Liver (tissue), 3 donors: ENCODE measurements around the gene BHLHE23.

ENCODE experiments used
- ATF3 ChIP-seq: IDR thresholded peaks from 2 replicates; pipeline ENCODE4 v1.6.1; 2016; ENCODE audit warnings: antibody characterized with exemption
- CTCF ChIP-seq: fragments of 150-350 bp; IDR thresholded peaks from 2 replicates; pipeline ENCODE4 v1.5.1; 2017; ENCODE audit warnings: improper control_type of control experiment, low read depth, low read length; ENCODE audit not compliant: missing input control
- FOXA1 ChIP-seq: IDR thresholded peaks from 2 replicates; pipeline ENCODE4 v1.6.1; 2016; ENCODE audit warnings: antibody characterized with exemption
- HNF4G ChIP-seq: IDR thresholded peaks from 2 replicates; pipeline ENCODE4 v1.6.1; 2016; ENCODE audit warnings: antibody characterized with exemption
- JUND ChIP-seq, 2 donors: IDR thresholded peaks; 2 replicates each; pipeline ENCODE4 v1.6.1; 2016; ENCODE audit warnings: antibody characterized with exemption in 2 of 2
- MAX ChIP-seq: IDR thresholded peaks from 2 replicates; pipeline ENCODE4 v1.6.1; 2016; ENCODE audit warnings: antibody characterized with exemption
- RAD21 ChIP-seq, 2 donors: IDR thresholded peaks; 2 replicates each; pipeline ENCODE4 v1.6.1; 2016; ENCODE audit warnings: antibody characterized with exemption in 2 of 2, mild to moderate bottlenecking in 2 of 2
- REST ChIP-seq: IDR thresholded peaks from 2 replicates; pipeline ENCODE4 v1.6.1; 2016; ENCODE audit warnings: antibody characterized with exemption, mild to moderate bottlenecking
- TAF1 ChIP-seq: conservative IDR thresholded peaks from 2 replicates; pipeline ENCODE4 v1.6.1; 2016; ENCODE audit warnings: antibody characterized with exemption, mild to moderate bottlenecking
- donor health status: healthy.
- donor health status: healthy.

- TF ChIP-seq CTCF (no peak), TAF1 (no peak), FOXA1 (no peak), ATF3 (no peak), REST (no peak), MAX (no peak), RAD21 (IDR thresholded peaks at IDR 0.05) (no peak), JUND (IDR thresholded peaks at IDR 0.05) (no peak), HNF4G (no peak)
Measured at GRCh38 chr20:63046841-63047240, 40.1 kb upstream of the BHLHE23 start.
